Right hindlimb (tissue), 1 donor: ENCODE measurements around the gene SPATA32.

Experiments used
- DNase-seq: peaks from one replicate; pipeline ENCODE4 v3.0.0-alpha.2; 2018

SPATA32 gene

DNA sequence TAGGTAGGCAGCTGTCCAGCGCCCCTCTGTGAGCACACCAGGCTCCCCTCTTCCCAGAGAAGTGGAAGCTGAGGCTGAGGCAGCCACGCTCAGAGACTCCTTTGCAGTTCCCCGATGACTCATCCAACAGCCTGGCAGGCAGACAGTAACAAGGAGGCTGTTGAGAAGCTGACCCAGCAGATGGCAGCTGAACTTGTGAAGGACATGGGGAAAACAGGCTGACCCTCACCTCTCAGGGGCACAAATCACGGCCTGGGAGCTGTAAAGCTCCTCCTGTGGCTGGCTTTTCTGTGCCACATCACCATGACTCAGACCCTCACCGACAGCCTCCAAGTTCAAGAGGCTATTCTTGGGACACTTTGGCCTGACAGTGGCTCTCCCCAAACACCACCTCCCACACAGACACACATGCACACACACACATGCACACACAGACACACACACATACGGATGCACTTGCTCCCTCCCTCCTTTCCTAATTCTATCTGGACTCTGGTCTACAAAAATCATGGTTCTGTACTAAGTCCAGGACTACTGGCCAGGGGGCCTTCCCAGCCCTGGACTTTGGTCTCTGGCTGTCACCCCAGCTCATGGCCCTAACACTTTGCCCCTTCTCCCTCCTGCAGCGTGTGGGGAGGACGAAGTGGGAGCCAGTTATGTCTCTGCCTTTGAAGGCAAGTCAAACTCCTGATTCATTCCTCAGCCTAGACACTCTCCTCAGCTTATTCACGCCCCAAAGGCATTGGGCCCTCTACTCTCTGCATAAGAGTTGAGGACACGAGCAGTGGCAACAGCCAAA, 31.7 kb upstream of the SPATA32 start:
- DNase-seq = peak; percentile 67

DNA sequence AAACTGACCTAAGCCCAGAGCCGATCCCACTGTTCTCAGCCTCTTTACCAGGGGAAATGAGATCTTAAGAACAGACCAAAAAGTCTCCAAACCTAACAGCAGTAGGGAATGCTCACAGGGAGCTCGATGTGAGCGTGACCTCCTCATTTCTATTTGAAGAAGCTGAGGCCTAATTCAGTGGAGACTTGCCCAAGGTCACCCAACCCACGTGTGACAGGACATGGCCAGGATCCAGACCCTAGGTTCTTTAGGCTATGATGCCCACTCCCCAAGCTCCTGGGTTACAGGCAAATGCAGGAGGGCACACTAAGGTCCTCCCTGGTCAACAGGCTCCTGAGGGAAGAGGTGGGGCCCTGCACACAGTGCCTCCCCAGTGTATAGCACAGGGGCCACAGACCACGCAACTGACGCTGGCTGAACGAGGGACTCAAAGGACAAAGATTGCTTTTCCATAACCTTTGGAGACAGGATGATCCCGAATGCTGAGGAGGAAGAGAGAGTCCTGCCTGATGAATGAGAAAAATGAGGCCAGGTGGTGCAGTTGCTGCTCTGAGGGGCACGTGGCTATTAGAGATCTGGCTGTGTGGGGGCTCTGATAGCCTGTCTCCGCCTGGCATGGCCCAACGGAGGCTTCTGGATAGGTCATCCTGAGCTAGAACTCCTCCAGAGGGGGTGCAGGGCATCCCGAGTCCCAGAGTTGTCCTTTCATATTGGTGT, 31.0 kb upstream of the SPATA32 start:
- no peak for DNase-seq

DNA sequence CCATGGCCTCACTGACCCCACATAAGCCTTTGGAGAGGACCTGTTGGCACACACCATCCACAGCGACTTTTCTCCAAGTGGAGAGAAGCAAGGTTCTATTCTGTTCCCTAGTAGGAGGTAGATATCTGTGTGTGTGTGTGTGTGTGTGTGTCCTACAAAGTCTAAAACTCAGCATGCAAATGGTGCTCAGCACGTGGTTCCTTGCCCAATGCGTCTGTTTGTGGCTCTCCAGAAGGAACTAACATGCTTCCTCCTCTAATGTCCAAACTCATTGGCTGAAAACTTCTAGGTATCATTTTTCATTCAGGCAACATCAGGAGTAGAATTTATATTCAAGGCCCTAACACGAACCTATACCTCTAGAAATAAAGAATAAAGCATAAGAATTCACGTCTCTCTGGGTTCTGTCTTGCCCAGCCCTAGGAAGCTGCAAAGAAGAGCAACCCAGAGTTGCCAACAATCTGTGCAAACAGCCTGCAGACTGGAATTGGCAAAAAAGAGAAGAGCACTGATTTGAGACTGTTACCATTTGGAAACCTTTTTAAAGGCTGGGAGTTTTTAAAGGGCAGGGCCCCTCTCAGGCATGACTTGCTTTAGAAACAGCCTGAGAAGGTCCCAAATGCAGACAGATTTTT, 29.4 kb upstream of the SPATA32 start:
- DNase-seq = peak; percentile 37

DNA sequence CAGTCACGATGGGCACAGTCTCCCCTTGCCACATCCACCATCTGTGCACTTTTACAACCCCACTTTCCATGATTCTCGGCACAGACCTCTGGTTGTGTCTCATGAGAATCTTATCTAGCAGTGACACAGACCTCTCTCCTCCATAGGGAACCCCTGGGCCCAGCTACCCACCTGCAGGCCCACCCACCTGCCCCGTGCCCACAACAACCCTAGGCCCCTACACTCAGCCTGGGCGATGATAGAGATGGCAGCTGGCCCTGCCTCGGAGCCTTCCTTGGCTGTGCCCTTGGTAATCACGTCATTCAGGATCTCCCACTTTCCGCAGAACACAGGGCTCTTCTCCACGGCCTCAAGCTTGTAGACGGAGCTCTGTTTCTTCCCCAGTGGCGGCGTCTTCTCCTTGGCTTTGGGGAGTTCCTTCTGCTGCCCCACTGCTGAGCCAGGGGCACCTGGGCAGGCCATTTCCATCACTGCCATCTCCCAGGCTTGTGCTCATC, 28.4 kb upstream of the SPATA32 start:
- peak; percentile 16 for DNase-seq

DNA sequence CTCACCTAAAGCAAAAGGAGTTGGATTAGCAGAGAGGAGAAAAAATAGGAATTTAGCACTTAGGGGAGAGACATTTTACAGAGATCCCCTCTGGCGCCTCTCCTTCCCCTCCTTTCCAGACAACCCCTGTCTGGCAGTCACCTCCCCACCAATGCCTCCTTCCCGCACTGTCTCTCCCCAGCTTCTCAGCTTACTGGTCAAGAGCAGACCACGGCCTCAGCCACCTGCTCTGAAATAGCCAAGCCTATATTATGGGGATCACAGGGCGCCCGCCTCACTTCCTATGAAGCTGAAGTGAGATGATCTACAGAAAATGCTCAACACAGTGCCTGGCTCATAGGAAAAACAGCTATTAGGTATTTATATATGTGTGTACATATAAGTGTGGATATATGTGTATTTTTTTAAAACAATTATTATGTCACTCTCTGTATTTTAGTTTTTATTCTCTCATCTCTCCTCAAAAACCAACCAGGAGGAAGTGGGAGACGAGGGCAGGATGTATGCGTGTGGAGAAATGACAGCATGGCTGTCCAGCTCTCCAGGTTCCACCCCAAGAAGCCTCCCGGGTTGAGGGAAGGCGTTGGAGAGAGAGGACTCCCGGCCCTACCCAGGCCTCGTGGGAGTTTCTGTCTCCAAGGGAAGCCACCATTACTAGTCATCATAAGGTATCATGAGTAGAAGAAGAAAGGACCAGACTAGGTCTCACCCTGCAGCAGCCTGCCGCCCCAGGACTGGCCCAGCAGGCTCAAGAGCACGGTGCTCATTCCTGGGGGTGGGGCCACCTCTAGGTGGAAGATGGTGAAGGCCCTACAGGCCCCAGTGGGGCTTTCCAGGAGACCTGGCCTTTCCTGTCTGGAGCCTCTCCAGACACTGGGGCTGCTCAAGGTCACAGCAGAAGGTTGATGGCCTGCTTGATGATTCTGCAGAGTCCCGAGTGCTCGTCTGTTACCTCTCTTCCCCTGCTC, 27.7 kb upstream of the SPATA32 start:
- peak; percentile 19 for DNase-seq

DNA sequence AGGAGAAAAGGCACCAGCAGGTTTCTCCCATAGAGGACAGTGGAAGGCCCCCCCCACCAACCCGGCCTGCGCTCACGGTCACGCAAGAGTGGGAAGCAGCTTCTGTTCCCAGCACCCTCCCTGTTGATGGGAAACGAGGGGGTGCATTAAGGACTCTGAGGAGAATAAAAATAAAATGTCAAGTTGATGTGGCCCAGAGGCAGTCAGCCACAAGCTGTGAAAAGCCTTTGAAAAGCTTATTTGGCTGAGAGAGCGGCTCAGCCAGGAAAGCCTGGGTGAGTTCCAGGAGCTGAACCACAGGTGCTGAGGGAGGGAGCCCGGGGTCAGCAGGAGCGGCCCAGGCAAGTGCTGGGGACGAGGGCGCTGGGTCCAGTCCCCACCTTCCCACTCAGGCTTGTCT, 26.9 kb upstream of the SPATA32 start:
- peak; percentile 49 for DNase-seq

DNA sequence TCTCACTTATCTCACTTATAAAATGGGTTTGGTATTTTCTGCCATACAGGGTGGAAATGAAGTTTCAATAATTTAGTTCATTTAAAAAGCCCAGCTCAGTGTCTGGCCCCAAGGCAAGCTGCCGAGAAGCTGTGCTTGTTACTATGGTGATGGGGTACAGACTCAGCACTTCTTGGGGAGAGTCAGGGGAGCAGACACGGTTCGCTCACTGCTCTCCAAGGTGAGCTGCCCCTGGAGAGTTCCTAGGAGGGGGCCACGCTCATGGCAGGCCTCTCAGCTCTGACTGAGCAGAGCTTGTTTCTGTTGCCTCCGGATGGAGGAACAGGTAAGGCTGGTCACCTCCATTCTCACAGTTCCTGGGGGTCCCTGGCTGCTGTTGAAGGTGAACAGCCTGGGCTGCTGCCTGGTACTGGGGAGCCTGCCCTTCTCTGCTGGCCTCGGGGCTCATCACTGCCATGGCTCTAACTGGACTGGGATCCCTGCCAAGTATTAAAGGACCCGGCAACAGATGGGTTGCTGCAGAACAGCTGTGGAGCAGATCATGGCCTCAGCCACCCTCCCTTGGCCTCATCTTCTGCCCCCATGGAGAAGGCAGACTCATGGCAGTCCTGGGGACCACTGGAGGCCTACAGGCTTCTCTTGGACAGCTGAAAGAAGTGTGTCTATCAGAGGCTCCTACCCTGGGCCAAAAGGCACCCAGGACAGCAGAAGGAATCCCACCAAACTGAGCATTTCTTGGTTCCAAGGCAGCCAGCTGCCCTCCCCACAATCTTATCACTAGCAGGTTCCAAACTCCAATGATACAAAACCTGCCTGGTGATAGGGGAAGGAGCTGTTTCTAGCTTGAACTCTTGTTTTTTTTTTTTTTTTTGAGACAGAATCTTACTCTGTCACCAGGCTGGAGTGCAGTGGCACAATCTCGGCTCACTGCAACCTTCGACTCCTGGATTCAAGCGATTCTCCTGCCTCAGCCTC, 25.9 kb upstream of the SPATA32 start:
- DNase-seq = peak; percentile 76

DNA sequence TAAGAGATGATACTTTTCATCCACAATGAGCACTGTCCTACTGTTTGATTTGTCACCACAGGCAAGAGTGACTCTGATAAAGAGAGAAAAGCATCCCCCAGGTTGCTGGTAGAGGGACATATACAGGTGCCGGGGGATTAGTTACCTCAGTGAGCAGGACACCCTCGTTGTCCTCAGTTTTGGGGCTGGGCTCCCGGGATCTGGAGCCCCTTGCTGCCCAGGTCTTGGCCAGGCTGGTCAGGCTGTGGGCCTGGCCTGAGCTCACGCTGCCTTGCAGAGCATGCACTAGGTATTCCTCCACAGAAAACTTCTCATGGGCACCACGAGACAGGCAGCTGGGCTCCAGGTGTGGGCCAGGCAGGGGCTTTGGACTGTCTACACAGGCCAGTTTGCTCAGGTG, 24.4 kb upstream of the SPATA32 start:
- DNase-seq = no peak

DNA sequence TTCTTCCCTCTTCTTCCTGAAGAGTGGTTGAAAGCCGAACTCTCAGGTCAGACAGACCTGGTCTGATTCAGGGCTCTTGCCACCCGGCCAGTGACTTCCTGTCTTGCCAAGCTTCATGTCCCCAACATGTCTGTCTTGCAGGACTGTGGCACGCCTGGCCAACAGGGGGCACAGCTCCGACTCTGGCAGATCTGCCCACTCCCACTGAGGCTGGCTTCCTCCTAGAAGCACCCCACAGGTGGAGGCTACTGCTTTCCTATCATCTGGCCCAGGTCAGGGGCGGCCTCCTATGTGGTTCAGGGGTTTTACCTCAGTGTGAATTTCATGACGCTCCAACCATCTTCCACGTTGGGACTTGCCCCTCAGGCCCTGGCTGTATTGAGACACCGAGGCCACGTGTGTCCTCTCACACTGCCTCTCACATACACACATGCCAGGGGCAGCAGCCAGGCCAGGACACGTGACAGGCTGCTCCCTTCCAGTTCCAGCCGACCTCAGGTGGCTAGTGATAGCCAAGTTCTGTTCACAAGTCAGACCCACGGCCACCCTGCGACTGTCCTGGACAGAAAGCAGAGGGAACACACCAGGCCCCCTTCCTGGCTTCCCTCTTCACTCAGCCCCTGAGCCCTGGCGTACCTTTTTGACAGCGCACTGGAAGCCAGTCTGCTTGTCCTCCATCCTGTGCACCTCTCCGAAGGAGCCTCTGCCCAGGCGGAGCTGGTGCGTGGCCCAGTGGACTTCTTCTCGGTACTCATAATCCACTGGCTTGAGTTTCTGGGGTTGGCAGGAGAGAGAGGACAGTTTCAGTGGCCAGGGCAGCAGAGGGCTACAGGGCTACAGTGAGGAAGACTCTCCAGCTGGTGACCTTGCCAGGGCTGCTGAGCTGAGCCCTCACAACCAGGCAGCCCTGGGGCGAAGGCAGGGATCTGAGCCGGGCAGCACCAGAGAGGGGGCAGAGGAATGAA, 22.6 kb upstream of the SPATA32 start:
- DNase-seq = no peak

DNA sequence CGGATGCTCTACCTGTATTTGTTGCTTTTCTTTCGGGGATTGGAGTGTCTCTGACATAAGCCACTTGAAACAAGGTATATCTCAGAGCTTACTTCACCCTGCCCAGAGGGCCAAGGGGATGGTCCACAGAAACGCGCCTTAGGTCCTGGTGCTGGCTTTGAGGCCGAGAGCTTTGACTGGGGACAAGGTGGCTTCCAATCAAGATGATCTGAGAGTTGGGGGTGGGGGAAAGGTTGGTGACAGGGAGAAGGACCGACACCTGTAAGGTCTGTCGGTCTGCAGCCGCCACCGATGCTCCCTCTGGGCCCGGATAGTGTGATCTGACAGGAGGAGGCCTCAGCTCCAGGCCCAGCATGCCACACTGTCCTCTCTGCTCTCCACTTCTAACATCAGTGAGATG, 21.8 kb upstream of the SPATA32 start:
- DNase-seq = no peak

DNA sequence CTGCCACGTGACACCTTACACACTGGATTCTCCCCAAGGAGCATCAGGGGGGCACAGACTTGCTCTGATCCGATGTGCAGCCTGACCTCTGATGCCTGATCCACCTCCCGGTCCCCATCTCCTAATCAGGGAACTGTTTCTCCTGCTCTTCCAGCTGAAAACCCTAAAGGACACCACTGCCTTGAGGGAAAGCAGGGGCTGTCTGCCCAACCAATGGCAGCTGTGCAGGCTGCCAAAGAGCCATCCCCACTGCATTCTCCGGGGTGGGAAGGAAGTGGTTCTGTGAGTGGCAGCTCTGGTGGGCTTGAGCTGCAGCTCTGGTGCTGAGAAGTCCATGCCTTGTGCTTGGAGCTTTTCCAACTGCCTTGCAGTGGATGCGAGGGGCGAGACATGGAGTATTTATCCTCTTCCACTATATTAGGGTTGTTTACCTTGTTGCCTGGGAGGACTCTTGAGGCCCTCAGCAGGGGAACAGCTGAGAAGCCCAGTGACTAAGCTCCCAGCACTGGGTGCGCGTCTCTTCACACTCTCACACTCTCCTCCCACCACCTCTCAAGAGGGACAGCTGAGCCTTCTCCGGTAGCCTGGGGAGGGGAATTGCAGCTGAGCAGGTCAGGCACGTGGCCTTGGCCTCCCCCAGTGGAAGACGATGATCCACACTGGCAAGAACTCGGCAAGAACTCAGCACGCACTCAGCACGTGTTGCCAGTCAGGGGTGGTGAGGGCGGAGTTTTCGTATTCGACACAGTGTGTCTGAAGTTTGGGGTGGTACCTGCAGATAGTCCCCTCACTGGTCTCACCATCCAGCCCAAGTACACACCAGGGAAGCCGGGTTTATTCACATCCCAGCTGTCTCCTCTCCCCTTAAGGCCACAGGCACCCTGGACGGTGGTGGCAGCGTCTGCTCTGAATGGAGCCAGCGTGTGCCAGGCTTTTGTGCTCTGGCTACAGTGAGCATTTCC, 21.1 kb upstream of the SPATA32 start:
- peak; percentile 71 for DNase-seq

DNA sequence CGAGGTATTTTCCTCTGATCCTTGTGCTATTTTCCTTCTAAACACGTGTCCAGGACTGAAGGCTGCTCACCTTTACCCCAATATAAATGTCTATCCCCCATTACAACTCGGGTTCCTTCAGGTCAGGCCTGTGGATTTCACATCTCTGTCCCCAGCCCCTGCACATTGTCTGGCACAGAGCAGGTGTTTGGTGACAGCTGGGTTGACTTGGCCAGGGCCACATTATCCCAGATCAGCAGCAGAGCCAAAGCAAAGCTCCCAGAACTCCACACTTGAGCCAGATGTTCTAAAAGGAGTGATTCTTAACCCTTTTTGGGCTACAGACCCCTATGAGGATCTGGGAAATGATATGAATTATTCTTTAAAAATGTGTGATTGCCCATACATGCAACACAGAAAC, 18.0 kb upstream of the SPATA32 start:
- DNase-seq = peak; percentile 66

DNA sequence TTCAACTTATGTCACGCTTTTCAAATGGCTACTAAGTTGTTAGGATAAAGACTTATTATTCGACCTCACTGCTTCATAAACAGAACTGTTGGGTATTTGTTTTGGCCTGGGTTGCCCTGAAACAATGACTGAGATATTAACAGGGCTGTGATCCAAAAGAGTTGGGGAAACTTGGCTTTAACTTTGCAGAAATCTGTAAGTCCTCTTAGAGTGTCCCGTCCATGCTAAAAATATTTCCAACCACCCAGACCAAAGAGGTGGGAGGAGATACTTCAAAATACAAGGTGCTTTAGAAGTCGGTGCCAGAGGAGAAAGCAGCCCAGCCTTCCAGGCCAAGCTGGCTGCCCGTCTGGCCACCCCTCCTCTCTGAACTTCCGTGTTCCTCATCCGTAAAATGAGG, 16.1 kb upstream of the SPATA32 start:
- peak; percentile 53 for DNase-seq

DNA sequence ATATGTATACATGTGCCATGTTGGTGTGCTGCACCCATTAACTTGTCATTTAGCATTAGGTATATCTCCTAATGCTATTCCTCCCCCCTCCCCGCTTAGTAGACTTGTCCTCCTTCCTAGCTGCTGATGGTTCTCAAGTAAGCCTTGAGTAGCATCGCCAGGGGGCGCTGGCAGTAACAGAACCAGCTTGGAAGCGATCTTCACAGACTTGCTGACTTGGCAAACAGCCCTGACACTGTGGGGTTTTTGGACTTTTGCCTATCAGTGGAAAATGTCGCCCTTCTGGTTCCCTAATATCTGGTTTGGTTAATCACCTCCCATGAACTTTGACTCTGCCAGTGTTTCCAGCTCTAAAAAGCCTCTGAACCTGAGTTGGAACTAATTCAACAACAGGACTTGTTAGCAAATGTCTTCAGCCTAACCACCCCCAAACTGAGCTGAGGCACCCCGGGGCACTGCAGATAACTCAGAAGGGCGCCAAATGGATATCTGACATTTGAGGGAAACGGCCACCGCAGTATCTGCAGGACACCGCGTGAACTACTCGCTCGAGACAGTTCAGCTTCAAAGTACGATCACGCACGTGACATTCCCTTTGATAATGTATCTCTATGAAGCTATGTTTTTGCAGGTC, 15.4 kb upstream of the SPATA32 start:
- DNase-seq = peak; percentile 85

DNA sequence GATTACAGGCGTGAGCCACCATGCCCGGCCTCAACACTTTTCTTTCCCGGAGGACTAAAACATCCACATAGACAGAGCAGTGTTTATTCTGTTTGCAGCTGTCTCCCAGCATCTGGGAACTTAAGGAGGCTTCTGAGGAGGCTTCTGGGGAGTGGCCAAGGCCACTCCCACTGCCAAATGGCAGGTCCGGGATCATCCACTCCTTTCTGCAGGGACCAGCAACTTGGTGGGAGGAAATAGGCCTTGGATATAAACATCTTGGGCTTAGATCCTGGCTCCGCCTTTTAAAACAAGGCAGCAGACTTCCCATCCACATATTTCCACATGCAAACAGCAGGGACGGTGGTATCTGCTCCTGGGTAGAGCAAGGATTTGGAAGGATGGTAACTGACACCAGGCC, 14.1 kb upstream of the SPATA32 start:
- DNase-seq = peak; percentile 60

DNA sequence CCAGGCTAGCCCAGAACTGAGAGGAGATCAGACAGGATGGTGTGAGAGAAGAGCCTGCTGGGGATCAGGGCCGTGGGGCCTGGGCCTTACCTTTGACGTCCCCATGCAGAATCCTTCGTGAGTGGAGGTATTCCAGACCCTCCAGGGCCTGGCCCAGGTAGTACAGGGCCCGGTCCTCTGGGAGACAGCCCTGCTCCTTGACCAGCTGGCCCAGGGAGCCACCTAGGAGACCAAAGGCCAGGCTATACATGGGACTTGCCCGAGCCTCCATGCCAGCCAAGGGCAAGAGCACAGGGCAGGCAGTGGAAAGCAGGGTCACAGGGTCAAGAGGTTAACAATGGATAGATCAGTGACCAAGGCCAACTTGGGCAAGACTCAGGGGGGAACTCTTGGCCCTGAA, 12.1 kb upstream of the SPATA32 start:
- no peak for DNase-seq

DNA sequence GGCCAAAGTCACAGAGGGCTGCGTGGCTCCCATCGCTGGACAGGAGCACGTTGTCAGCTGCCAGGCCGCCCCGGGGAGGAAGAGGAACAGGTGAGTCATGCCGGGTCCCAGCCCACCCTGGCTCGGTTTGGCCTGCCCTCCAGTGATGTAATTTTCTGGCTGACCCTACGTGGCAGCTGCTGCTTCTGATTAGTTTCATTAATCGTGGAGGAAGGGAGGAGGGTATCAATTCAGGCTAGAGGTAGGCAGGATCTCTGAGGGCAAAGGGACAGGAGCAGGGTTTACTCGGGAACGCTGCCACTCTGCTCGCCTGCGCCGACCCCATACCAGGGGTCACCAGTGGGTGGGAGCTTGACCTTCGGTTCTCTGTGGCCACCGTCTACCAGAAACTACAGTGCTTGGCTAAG, 11.7 kb upstream of the SPATA32 start:
- no peak for DNase-seq

DNA sequence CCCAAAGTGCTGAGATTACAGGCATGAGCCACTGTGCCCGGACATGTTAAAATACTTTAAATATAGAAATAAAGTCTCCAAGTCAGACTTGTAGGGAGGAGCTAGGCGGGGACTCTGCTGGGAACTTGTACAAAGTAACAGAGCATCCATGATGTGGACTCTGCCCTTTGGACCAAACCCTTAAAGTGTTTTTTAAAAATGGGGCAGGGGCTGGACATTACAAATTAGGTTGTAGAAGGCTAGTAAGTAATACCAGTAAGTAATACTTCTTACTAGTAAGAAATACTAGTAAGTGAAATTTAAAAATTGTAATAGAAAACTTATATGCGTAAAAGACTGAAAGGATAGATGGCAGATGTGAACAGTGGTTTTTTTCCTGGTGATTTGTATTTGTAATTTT, 9.7 kb upstream of the SPATA32 start:
- no peak for DNase-seq
